Upper lobe of right lung (tissue), 1 donor: Measurements from ENCODE around the gene TOP3A. TPM values are rescaled to one million over a fixed set of nuclear protein-coding genes. Genes with fewer than 3 reads are reported as not detected.

Source experiments
- ATAC-seq: fragments of 200-7000 bp; cut with Tn5 transposase; one replicate; pipeline ENCODE4 v1.9.1; 2020; ENCODE audit warnings: mild to moderate bottlenecking, moderate library complexity
- DNase-seq: peaks from one replicate; pipeline ENCODE4 v3.0.0-alpha.2; 2020
- H3K27ac ChIP-seq: fragments of 200-600 bp; one replicate; pipeline ENCODE4 v1.8.0; 2022
- H3K27me3 ChIP-seq: fragments of 200-600 bp; one replicate; pipeline ENCODE4 v1.8.0; 2022; ENCODE audit warnings: mild to moderate bottlenecking
- H3K36me3 ChIP-seq: fragments of 200-600 bp; one replicate; pipeline ENCODE4 v1.8.0; 2022
- H3K4me1 ChIP-seq: fragments of 200-600 bp; one replicate; pipeline ENCODE4 v1.8.0; 2022
- H3K4me3 ChIP-seq: fragments of 200-600 bp; one replicate; pipeline ENCODE4 v1.8.0; 2022; ENCODE audit warnings: mild to moderate bottlenecking
- H3K9me3 ChIP-seq: fragments of 200-600 bp; one replicate; pipeline ENCODE4 v1.8.0; 2022
- CTCF ChIP-seq: fragments of 200-600 bp; IDR thresholded peaks from one replicate; pipeline ENCODE4 v1.8.0; 2022; ENCODE audit warnings: antibody characterized with exemption
- intact Hi-C: fragments of 100-400 bp; cut with DNase I; formaldehyde crosslinking; loops from one replicate; pipeline ENCODE4 v1.11.0; 2022
- total RNA-seq: library from RNA; stranded (reverse); fragmentation: NEBNext Ultra II Directional; extraction: Animal tissue kit (Norgen Biotek cat#: 25700); gene quantifications from one replicate; pipeline ENCODE4 v1.2.1, GENCODE V29; 2021
- donor health status: DM: no; HTN: yes; CAD: no; lungs with severe emphysema.

TOP3A gene
- total RNA-seq, 1 donor from 2014 or later: 29.5 TPM

DNA sequence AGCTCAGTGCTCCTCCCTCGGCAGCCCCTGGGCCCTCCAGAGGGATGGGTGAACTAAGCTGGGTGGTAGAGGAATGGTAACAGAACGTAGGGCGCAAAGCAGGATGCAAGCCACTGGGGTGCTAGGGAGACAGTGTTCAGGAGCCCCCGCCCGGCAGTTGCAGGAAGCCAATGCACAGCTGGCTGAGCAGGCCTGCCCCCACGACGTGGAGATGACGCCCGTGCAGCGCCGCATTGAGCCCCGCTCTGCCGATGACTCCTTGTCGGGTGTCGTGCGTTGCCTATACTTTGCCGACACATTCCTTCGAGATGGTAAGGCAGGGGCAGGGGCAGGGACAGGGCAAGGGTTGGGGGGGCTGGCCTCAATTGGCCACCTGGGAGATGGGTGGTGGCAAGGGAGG, 76.5 kb downstream of the TOP3A start:
- H3K36me3 ChIP-seq: peaks cover 15% of the 10 kb centered on the region

GRCh38 chr17:18237461-18237860, 77.3 kb downstream of the TOP3A start:
- Histone ChIP-seq H3K36me3 (peaks cover 15% of the 10 kb centered on the region), H3K4me3 (no peak overlapping the region), H3K4me1 (no peaks in the 10 kb centered on the region), H3K27me3 (no peaks in the 10 kb centered on the region), H3K27ac (no peak overlapping the region), H3K9me3 (no peaks in the 10 kb centered on the region)
- intact Hi-C loops: loop anchor here (2.0 kb wide), 1 partner anchor 31 kb away; no protein-coding TSS in a partner anchor
- no peak for DNase-seq
- no peak for ATAC-seq
- TF ChIP-seq CTCF: no peak

More for the DNA sequence above, 76.5 kb downstream of the TOP3A start:
- Histone ChIP-seq H3K27ac (no peak overlapping the region), H3K4me1 (no peaks in the 10 kb centered on the region), H3K9me3 (no peaks in the 10 kb centered on the region), H3K27me3 (no peaks in the 10 kb centered on the region), H3K4me3 (no peak overlapping the region)
- no peak for ATAC-seq
- DNase-seq: no peak
- intact Hi-C loops: no loop called here
- no peak for TF ChIP-seq CTCF

DNA sequence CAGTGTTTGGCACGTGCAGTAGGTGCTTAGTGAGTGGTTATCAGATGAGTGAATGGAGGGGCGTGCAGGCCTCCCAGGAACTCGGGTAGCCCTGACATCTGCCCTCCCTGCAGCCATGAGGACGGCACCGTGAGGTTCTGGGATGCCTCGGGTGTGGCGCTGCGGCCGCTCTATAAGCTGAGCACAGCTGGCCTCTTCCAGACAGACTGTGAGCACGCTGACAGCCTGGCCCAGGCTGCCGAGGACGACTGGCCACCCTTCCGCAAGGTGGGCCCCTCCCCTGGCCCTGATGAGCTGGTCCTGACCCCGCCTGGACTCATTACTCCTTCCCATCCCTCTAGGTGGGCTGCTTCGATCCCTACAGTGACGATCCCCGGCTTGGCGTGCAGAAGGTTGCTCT, 78.3 kb downstream of the TOP3A start:
- no peak for DNase-seq
- Histone ChIP-seq H3K36me3 (peaks cover 15% of the 10 kb centered on the region), H3K27ac (no peak overlapping the region), H3K4me3 (no peak overlapping the region), H3K4me1 (no peaks in the 10 kb centered on the region), H3K9me3 (no peaks in the 10 kb centered on the region), H3K27me3 (no peaks in the 10 kb centered on the region)
- TF ChIP-seq CTCF: no peak
- no peak for ATAC-seq
- intact Hi-C loops: loop anchor here (2.0 kb wide), 1 partner anchor 30 kb away; no protein-coding TSS in a partner anchor

DNA sequence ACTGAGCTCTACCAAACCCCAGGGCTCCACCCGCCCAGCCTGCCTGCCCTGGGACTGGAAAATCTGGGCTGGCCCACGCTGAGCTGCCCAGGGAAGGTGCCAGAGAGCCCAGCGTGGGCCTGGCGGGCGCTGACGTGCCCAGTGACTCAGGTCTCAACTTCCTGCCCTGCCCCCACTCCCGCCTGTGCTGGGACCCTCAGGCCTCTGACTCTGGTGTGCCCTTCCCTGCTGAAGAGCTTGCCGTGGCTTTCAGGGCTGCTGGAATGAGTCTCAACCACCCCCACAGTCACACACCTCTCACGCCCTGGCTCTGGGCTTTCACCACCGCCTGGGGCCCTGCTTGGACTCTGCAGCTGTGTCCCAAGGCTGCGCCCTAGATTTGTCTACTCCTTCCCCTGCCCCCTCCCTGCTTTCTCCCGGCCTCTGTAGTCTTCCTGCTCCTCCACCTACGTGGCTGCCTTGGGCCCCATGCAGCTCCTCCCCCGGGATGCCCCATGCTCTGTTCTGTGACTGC, 79.0 kb downstream of the TOP3A start:
- DNase-seq (no peak), ATAC-seq (no peak)
- Histone ChIP-seq H3K36me3 (peaks cover 15% of the 10 kb centered on the region), H3K4me1 (no peaks in the 10 kb centered on the region), H3K27ac (no peak overlapping the region), H3K9me3 (no peaks in the 10 kb centered on the region), H3K4me3 (no peak overlapping the region), H3K27me3 (no peaks in the 10 kb centered on the region)
- intact Hi-C loops: loop anchor here (2.0 kb wide), 1 partner anchor 29 kb away; no protein-coding TSS in a partner anchor
- TF ChIP-seq CTCF: no peak

GRCh38 chr17:18234853-18235380, 79.9 kb downstream of the TOP3A start:
- Histone ChIP-seq H3K36me3 (peaks cover 15% of the 10 kb centered on the region), H3K9me3 (no peaks in the 10 kb centered on the region), H3K4me3 (no peak overlapping the region), H3K4me1 (no peaks in the 10 kb centered on the region), H3K27me3 (no peaks in the 10 kb centered on the region), H3K27ac (no peak overlapping the region)
- DNase-seq: no peak
- intact Hi-C loops: no loop called here
- TF ChIP-seq CTCF: no peak
- no peak for ATAC-seq
